ENCODE measurements around the gene C1orf122.
A peak's percentile ranks its signal among the peaks of the same experiment; 100 is the strongest.
"Not testable (repeated sequence)": the region's sequence is repeated elsewhere in the genome, so short reads cannot be mapped to it uniquely, and the experiment has no call there.

C1orf122 gene

DNA sequence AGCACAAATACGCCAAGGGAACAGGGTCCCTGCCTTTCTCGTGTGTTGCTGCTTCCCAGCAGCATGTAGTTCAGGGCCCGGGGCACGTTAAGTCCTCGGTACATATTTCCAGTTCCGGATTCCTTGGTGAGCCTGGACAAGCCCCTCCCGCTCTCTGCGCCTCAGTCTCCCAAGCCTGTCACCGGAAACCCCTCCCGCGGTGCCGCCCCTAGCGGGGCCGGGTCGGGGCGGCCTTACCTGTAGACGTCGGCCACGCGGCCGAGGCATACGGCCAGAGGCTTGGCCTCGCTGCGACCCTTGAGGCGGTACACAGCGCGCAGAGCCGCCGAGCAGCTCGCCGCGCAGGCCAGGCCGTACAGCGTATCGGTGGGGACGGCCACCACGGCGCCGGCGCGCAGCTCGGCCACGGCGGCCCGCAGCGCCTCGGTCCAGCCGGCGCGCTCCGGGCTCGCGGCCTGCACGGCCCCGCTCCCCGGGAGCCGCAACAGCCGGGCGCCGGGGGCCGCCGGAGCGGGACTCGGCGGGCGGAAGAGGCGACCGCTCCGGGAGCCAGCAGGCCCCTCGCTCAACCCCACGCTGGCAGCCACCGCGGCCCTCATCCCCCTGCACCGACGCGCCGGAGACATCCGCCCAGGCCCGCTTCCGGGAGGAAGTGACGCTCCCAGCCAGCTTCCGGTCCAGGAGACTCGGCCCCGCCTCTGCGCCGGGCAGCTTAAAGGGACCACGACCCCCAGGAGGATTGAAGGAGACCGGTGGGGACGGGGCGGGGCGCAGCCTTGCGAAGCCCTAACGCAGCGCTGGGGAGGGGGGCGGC is at the start of gene C1orf122, which contains the start of gene YRDC:
Gene C1orf122, plus strand, starts transcription at position 236 of the 814 bp plus-strand sequence. CDS start 615 bp downstream, outside the sequence.
Gene YRDC, minus strand, starts transcription at position 654 of the 814 bp plus-strand sequence. Its CDS starts 28 bp downstream, at position 626.
- peak; percentile 67 to 96 (median 88) for DNase-seq

DNA sequence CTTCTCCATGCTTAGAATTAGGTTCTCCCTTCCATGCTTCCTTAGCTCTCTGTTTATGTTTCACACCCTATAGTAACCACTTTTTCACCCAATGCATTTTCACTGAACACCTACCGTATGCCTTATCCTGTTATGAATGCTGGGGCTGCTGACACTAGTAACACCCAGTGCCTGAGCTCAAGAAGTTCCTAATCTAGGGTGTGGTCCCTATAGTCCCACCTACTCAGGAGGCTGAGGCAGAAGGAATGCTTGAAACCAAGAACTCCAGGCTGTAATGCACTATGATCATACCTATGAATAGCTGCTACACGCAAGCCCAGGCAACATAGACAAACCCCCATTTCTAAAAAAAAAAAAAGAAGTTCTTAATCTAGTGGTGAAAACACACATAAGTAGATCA is 48.1 kb upstream of the C1orf122 start:
- no peak for DNase-seq

DNA sequence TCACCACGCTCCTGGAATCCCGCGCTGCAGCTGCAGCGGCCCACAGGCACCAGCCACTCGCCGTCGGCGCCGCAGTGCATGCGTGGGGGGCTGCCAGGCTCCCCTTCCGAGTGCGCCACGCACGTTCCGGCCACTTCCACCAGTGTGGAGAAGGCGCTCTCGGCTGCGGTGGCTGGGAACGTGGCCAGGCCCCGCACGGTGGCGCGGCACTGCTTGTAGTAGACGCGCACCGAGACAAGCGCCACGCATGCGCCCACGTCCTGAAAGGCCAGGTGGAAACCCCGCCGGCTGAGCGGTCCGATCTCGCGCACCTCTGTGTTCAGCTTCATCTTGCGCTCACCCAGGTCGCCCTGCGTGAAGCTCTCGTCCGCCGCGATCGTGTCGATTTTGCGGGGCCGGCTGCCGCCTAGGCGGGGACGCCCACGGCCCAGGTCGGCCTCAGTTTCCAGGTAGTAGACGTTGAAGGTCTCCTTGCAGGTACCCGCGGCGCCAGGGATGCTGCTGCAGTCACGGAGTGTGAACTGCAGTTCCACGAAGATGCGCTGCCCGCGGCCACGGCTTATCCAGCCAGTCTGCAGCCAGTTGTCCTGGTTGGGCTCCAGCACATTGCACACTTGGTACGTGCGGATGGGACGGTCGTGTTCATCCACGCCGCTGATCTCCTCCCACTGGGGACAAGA is 46.0 kb upstream of the C1orf122 start:
- no peak for DNase-seq

DNA sequence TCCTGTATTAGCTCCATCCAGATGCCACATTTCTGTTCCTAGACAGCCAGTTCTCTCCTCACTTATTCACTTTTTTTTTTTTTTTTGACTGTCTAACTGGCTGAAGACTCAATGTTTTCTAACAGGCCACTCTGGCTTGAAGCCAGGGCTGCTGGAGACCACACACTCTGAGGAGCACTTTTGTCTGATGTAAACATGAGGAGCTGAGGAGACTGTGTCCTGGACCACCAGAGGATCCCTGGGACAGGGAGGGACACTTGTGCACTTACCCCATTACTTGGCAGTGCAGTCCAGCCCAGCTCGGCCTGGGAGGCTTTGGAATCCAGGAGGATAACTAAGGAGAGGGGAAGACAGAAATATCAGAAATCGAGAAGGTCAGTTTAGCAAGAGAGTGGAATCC is 45.1 kb upstream of the C1orf122 start:
- DNase-seq: no peak

DNA sequence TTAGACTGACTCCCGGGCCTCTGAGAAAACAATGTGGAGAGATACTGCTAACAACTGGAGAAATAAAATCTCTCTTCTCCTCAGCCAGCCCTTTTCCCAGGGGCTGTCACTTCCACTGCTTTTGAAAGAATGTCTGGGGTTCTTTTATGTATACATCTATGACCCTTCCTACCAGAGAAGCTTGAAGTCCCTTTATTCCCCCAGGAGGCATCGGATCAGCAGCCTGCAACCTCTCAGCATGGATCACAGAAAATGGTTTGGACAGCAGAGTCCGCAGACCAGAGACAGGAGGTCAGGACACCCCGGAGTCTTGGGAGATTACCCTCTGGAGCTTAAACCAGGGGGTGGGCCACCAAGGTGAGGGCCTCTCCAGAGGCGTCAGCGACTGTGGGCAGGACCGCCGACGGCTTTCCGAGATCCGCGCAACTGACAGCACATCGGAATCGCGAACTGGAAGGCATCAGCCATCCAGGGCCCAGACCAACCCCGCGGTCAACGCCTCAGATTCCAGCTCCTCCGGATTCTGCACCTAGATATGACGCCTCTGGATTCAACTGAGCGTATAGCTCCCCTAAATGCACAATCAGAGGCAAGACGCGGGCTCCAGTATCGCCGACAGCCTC is 43.7 kb upstream of the C1orf122 start:
- no peak for DNase-seq

DNA sequence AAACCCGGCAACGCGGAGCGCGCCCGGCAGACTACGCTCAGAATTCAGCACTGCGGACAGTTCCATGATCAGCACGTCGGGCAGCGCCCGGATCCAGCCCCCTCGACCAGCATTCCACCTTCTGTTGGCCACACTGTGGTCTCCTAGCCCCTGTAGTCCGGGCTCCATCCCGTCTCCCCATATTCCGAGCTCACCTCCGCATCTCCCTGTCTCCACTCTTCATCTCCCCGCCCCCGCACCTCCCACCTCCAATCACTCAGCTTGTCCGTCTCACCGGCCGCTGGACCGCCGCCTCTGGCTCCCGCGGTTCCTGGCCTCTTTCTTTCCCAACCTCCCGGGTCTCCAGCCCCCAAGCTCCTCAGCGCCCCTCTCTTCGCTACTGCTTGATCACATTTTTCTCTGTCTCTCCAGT is 43.2 kb upstream of the C1orf122 start:
- DNase-seq: peak in 10 of 56 donors; percentile 13 to 55 (median 40)

DNA sequence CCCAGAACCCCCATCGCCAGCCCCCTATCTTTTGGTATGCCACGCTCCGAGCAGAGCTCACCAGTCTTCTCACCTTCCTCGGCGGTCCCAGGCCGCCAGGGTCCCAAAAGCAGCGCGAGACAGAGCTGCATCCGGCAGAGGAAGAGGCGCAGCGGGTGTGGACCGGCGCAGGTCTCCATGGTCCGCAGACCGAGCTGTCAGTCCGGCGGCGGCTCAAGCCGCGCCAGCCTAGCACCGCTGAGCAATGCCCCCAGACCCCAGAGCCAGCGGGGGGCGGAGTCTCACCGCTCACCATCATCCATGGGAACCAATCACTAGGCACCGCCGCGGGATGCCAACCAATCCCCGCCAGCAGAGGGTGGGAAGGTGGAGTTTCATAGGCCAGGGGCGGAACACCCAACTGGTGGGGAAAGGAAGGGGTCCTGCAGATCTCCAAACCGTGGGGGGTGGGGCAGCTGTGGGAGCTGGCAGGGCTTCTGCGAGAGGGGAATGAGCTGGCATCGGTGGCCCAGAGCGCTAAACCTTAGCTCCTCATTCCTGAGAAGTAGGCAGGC is 42.6 kb upstream of the C1orf122 start, which contains the start of gene EPHA10:
Gene EPHA10, minus strand, starts transcription at position 233 of the 554 bp plus-strand sequence. Its CDS starts 54 bp downstream, at position 179.
- DNase-seq: peak in 39 of 56 donors; percentile 3 to 78 (median 54)

DNA sequence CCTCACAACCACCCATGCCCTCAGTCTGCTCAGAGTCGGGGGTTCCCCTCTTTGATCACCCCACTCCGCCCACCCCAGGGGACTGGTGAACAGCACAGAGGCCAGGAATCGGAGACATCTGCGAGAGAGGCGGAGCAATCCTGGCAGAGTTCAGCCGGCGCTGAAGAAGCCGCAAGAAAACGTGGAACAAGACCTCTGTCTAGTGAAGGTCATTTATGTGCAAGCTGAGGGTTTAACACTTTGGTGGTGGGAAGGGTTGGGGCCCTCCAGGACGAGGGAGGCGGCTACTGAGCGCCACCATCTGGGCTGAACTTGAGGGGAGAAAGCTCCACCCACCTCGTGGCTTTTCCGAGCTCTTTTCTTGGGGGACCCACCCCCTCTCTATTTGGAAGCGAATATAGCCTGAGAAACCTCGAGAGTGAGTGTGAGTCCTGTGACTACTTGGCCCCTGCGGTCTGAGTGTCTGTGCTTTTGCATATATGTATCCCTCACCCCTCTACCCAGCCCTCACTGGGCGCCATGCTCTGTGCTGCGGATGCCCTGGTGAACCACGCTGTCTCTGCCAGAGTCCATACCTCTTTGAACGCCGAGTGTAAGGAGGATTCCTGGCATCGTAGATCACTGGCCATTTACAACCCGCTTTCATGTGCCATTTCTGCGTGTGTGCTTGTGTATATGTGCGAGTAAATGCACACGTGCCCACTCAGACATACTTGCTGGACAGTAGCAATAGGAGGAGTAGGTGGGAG is 41.5 kb upstream of the C1orf122 start:
- DNase-seq: peak in 2 of 56 donors; percentile 15 to 16

DNA sequence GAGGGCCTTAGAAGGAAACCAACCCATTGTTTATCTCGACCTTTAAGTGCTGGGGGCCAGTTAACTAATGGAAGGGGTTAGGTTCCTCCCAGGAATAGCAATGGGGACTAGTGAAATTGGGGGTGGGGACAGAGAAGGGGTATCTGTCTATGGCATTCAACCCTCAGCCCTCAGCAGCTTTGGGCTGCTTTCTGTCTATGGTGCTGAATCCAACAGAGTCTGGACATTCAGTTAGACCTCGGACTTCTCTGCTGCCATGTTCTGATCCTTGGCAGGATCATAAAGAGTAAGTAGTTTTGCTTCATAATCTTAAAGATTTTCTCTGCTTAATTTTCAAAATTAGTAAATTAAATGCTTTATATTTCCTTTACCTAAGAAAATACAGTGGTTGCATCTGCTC is 40.1 kb upstream of the C1orf122 start:
- no peak for DNase-seq

DNA sequence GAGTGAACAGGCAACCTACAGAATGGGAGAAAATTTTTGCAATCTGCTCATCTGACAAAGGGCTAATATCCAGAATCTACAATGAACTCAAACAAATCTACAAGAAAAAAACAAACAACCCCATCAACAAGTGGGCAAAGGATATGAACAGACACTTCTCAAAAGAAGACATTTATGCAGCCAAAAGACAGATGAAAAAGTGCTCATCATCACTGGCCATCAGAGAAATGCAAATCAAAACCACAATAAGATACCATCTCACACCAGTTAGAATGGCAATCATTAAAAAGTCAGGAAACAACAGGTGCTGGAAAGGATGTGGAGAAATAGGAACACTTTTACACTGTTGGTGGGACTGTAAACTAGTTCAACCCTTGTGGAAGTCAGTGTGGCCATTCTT is 36.1 kb upstream of the C1orf122 start:
- not testable (repeated sequence) for DNase-seq

DNA sequence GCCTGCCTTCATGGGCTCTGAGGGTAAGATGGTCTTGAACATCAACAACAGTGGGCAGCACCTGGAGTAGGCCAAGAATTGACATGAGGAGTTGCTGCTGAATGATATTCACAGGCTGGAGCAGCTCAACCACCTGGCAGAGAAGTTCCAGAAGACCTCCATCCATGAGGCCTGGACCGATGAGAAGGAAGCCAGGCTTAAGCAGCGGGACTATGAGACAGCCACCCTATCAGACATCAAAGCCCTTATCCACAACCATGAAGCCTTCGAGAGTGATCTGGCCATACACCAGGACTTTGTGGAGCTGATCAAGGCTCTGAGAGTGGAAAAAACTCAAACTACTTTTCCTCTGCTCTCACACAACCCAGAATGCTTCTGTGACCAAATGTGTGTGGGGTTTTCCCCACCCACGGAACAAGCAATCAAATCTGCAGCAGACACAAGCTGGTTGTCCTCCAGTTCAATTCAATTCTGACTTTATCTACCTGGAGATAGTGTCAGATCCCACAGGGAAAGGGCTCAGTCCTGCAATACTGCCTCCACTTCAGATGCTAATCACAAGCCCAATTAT is 30.6 kb upstream of the C1orf122 start:
- DNase-seq: no peak

DNA sequence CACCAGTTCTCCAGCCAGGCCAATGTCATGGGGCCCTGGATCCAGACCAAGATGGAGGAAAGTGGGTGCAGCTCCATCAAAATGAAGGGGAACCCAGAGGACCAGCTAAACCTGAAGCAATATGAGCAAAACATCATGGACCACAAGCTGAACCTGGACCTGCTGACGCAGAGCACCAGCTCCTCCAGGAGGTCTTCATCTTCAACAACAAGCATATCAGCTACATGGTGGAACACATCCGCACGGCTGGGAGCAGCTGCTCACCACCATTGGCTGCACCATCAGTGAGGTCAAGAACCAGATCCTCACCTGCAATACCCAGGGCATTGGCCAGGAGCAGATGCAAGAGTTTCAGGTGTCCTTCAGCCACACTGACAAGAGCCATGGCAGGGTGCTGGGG is 28.9 kb upstream of the C1orf122 start:
- DNase-seq: no peak

DNA sequence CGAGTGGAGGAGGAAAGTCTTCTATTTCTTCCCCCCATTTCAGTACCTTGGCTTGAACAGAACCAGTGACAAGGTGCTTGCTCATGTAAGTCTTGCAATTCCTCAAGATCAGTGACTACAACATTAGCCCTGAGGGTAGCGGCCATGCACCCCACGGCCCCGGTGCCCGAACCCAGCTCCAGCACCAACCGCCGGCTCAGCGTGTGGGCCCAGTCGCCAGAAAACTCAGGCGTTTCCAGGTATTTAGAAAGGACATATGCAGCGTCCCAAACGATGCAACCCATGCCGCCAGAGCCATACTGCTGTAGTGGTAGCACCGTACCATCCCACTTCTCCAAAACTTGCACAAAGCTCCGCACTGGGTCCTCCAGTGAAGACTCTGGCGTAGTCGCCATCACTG is 25.1 kb upstream of the C1orf122 start:
- DNase-seq: no peak

DNA sequence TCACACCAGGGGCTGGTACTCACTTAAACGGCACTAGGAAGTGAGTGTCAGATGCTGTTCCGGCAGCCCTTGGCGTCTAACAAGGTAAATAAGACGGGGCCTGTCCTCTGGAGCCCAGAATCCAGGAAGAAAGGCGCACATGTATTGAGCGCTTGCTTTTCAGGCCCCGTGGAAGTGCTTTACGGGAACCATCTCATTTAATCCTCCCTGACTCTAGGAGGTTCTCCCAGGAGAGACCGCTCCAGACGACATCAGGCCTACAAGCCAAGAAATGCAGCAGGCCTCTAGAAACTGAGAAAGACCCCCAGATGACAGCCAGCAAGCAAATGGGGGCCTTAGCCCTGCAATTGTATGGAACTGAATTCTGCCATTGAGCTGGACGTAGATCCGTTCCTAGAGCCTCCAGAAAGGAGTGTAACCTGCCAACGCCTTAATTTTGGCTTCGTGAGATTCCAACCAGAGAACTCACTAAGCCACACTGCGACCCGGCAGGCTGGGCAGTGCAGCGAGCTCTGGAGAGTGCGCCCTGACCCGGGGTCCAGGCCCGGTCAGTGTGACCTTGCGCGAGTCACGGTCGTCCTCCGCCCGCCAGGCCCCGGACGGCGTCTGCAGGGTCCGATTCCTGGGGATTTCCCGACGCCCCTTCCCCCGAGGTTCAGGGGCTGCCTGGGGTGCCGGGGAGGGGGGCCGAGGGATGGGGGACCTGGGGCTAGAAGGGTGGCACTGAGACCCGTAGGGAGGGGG is 14.5 kb upstream of the C1orf122 start:
- no peak for DNase-seq

DNA sequence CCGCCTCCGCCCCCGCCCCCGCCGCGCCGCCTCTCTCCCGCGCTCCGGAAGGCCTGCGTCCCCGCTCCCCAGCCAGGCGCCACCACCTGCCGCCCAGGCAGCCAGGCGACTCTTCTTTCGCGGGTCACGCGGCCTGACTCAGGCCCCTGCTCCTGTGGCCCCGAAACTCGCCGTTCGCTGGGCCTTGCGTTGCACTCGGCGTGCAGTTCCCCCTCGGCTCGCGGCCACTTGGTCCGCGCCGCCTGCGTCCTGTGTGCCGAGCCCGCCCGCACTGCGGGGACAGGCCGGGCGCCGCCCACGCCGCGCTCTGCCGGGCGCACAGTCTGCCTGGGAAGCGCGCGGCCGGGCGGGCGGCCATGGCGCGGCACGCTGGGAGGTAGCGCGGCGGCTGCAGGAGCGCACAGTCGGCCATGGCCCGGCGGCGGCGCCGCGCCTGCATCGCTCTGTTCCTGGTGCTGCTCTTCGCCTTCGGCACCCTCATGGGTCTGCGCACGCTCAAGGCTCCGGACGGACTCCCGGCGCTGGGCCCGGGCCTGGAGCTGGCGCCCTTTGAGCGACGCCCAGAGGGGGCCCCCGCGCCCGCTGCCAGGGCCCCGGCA is 13.7 kb upstream of the C1orf122 start, which contains the start of gene MANEAL:
Gene MANEAL, plus strand, starts transcription at position 75 of the 599 bp plus-strand sequence. Its CDS starts 336 bp downstream, at position 411.
- peak in 23 of 56 donors; percentile 10 to 69 (median 43) for DNase-seq

DNA sequence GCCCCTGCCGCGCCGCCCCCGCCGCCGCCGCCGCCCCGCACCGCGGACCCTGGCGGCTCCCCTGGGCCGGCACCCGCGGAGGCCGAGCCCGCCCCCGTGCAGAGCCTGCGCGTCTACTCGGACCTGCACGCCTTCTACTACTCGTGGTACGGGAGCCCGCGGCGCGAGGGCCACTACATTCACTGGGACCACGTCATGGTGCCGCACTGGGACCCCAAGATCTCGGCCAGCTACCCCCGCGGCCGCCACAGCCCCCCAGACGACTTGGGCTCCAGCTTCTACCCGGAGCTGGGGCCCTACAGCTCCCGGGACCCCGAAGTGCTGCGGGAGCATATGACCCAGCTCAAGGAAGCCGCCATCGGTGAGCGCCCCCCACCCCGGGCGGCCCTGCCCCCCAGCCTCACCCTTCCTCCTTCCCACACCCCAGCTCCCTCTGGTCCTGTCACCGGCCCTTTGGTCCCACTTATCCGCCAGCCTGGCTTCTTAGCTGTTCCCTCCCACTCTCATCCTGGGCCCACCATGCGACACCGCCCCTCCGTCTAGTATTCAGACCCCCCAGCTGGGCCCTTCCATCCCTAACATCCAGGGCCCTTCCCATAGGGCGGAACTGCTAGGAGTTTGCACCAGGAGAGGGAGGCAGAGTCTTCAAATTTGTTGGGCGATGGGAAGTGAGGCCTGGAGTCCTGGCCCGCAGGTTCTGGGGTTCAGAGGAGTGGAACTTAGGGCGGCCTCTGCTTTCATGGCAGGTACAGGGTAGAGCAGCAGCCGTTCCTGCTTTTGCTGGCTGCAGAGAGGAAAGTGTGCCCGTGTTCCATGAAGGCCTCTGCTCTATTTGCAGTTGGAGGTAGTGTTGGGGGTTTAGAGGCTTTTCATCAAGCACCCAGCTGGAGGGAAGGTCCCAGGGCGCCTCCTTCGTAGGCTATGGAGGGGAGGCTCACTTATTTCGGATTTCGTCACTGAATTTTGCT is 12.9 kb upstream of the C1orf122 start:
- DNase-seq: peak in 7 of 56 donors; percentile 3 to 19 (median 14)

DNA sequence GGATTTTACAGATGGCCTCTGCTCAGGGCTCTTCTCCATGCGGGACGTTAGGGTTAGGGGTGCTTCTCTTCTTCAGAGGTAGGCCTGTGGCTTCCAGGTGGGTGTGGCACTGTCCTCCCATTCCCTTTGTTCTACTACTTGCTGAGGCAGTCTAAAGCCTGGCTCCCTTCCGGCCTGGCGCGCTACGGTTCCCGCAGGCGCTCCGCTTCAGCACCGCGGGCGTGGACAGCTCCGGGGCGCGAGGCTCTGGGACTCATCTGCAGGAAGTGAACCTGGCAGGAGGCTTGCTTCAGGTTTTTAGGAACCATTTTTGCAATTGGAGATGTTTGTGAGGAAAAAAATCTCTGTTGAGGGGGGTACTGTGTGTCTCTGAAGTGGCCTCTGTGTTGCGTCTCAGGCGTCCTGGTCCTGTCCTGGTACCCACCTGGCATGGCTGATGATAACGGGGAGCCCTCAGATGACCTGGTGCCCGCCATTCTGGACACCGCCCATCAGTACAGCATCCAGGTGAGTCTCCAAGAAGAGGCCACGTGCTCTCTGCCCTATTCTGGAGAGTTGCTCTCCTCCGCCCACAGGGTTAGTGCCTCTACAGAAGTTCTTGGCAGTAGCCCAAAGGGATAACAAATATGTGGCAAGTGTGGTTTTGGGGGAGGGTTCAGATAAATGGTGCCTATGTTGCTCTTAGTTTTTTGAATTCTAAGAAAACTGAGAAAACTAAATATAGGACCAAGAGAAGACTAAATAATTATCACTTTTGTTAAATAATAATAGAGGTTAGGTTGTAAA is 12.1 kb upstream of the C1orf122 start:
- DNase-seq: peak in 16 of 56 donors; percentile 4 to 51 (median 17)
